Loucy (cell line): ENCODE data around the gene SHISA4.

Experiments
- CTCF ChIP-seq: fragments of 200-600 bp; sonication (generic); conservative IDR thresholded peaks from 2 replicates; pipeline ENCODE4 v1.5.1; 2014; ENCODE audit warnings: mild to moderate bottlenecking, antibody characterized with exemption, low read length
- EZH2phosphoT487 ChIP-seq: fragments of 200-600 bp; IDR thresholded peaks from 2 replicates; pipeline ENCODE4 v1.6.1; 2018; ENCODE audit warnings: antibody characterized with exemption, mild to moderate bottlenecking, moderate library complexity, borderline replicate concordance

DNA sequence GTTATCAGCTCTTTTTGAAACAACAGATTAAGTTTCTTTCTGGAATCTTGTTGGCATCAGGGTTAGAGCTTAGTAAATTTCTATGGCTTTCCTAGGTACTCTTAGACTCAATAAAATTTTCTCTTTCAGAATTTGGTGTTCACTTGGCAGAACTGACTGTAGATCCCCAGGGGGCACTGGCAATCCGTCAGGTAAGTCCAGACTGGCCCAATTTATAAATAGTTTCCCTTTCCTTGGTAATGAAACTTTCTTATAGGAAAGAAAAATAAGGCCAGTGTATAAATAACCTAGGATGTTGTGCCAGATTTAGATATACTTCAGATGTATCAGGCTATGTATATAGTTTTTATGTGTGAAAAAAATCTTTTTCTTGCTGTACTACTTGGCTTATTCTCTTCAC is 41.5 kb upstream of the SHISA4 start:
- TF ChIP-seq CTCF, result no peak
- no peak for TF ChIP-seq EZH2phosphoT487
